Lung (tissue), 12 donors: ENCODE measurements around the gene TBPL1. TPM values are rescaled to one million over a fixed set of nuclear protein-coding genes. Genes with fewer than 3 reads are reported as not detected.

Experiments
- ATAC-seq: fragments of 200-7000 bp; cut with Tn5 transposase; one replicate; pipeline ENCODE4 v1.9.1; 2020; ENCODE audit warnings: moderate number of reproducible peaks; ENCODE audit not compliant: insufficient read depth, low FRiP score
- DNase-seq, 3 donors: peaks; one replicate each; pipeline ENCODE4 v3.0.0-alpha.2; 2013 to 2017
- H3K27ac ChIP-seq, 2 donors: one replicate each; pipeline ENCODE4 v1.5.1; 2013; ENCODE audit warnings: mild to moderate bottlenecking in 2 of 2, moderate library complexity in 2 of 2, control low read depth in 1 of 2, inconsistent platforms in 1 of 2, low read depth in 1 of 2, low read length in 1 of 2
- H3K27me3 ChIP-seq, 3 donors: one replicate each; pipeline ENCODE4 v1.5.1; 2013; ENCODE audit warnings: low read length in 2 of 3; ENCODE audit not compliant: control insufficient read depth in 3 of 3, insufficient read depth in 3 of 3
- H3K36me3 ChIP-seq, 4 donors: one replicate each; pipeline ENCODE4 v1.5.1; 2013; ENCODE audit warnings: low read length in 4 of 4, mild to moderate bottlenecking in 1 of 4, moderate library complexity in 1 of 4; ENCODE audit not compliant: control insufficient read depth in 4 of 4, insufficient read depth in 4 of 4
- H3K4me1 ChIP-seq, 5 donors: one replicate each; pipeline ENCODE4 v1.5.1; 2013; ENCODE audit warnings: low read length in 5 of 5, mild to moderate bottlenecking in 2 of 5, moderate library complexity in 1 of 5; ENCODE audit not compliant: control insufficient read depth in 5 of 5, insufficient read depth in 5 of 5
- H3K4me3 ChIP-seq: one replicate; pipeline ENCODE4 v1.5.1; 2013; ENCODE audit warnings: mild to moderate bottlenecking, control low read depth, moderate library complexity
- H3K9ac ChIP-seq, 2 donors: one replicate each; pipeline ENCODE4 v1.5.1; 2013; ENCODE audit warnings: low read length in 2 of 2, control low read depth in 1 of 2; ENCODE audit not compliant: insufficient read depth in 1 of 2
- H3K9me3 ChIP-seq, 4 donors: one replicate each; pipeline ENCODE4 v1.5.1; 2013; ENCODE audit warnings: low read length in 3 of 4, mild to moderate bottlenecking in 1 of 4, moderate library complexity in 1 of 4; ENCODE audit not compliant: control insufficient read depth in 4 of 4, insufficient read depth in 3 of 4
- CTCF ChIP-seq: IDR thresholded peaks from 2 replicates; pipeline ENCODE4 v1.5.1; 2012; ENCODE audit warnings: mild to moderate bottlenecking; ENCODE audit errors: control extremely low read depth, extremely low read depth
- WGBS, 2 donors: extraction: QIAGEN DNeasy Blood & Tissue Kit; methylation state at CpG; one replicate each; pipeline ENCODE4 v1.1.7; 2013; 5-methylcytosine and 5-hydroxymethylcytosine counted together
- polyA plus RNA-seq, 2 donors: library from polyadenylated mRNA; stranded (reverse); fragments of 200-250 nt; gene quantifications; one replicate each; pipeline ENCODE4 v1.2.1, GENCODE V29; 2013
- total RNA-seq, 2 donors: library from RNA; depleted of rRNA in 1 of 2; stranded (reverse); fragments of >200 nt in 1 of 2; gene quantifications; one replicate each; pipeline ENCODE4 v1.2.1, GENCODE V29; 2014 to 2021
- donor health status: control.
- donor health status: control.
- donor health status: Bipolar disorder and iron deficiency.
- donor health status: healthy.
- donor health status: DM: yes; HTN: yes; CAD: no.

The TBPL1 gene
- total and polyA plus RNA-seq, 4 donors, result 20.4 to 31.3 (median 23.0) TPM

DNA sequence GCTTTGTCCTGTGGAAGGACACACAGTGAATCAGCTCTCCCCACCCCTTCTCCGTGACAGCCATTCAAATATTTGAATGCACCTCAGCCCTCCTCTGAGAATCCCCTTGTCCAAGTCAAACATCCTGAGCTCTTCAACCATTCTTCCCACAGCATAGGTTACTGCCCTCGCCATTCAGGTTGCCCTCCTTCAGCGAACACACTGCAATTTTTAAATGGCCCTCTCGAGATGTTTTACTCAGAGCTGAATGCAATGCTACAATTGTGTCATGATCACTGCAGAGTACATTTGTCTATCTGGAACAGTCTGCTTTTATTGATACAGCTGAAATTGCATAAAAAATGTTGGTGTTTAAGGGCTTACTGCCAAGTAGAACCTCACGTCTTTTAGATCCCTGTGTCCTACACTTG is 50.5 kb downstream of the TBPL1 start:
- peak overlapping the region in 1 of 2 donors; percentile 30 for H3K27ac ChIP-seq
- ATAC-seq, result no peak
- WGBS, 2 donors, result 66 to 80% methylated on average over 5 of the region's 5 CpGs
- no peaks in the 10 kb centered on the region for H3K27me3 ChIP-seq
- no peaks in the 10 kb centered on the region for H3K36me3 ChIP-seq
- no peak overlapping the region for H3K9ac ChIP-seq
- H3K4me1 ChIP-seq, result peaks cover 0 to 13% (median 5%) of the 10 kb centered on the region in 5 donors
- H3K9me3 ChIP-seq, result peaks cover 0 to 2% (median 0%) of the 10 kb centered on the region in 4 donors
- no peak for TF ChIP-seq CTCF
- DNase-seq, result no peak
- H3K4me3 ChIP-seq, result no peak overlapping the region

GRCh38 chr6:134004714-134005113 is 51.7 kb downstream of the TBPL1 start:
- WGBS, 2 donors, result 84 to 90% methylated on average over 4 of the region's 4 CpGs
- no peak for ATAC-seq

DNA sequence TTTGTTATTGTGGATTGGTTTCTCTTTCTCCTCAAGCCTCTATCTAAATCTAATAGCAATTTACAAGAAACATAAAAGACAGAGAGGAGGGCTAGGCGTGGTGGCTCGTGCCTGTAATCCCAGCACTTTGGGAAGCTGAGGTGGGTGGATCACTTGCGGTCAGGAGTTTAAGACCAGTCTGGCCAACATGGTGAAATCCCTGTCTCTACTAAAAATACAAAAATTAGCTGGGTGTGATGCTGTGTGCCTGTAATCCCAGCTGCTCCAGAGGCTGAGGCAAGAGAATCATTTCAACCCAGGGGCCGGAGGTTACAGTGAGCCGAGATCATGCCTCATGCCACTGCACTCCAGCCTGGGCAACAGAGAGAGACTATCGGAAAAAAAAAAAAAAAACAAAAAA is 52.8 kb downstream of the TBPL1 start:
- no peak for ATAC-seq
- no peak for DNase-seq
- no peak for TF ChIP-seq CTCF
- no peak overlapping the region for H3K4me3 ChIP-seq
- H3K27me3 ChIP-seq, result no peaks in the 10 kb centered on the region
- 83 to 90% methylated on average over 6 of the region's 6 CpGs for WGBS, 2 donors
- peaks cover 0 to 13% (median 5%) of the 10 kb centered on the region in 5 donors for H3K4me1 ChIP-seq
- no peak overlapping the region for H3K27ac ChIP-seq
- no peaks in the 10 kb centered on the region for H3K36me3 ChIP-seq
- H3K9me3 ChIP-seq, result peaks cover 0 to 2% (median 0%) of the 10 kb centered on the region in 4 donors
- no peak overlapping the region for H3K9ac ChIP-seq

More at GRCh38 chr6:134004714-134005113, 51.7 kb downstream of the TBPL1 start:
- H3K4me1 ChIP-seq, result peaks cover 0 to 13% (median 5%) of the 10 kb centered on the region in 5 donors
- H3K27me3 ChIP-seq, result no peaks in the 10 kb centered on the region
- peaks cover 0 to 2% (median 0%) of the 10 kb centered on the region in 4 donors for H3K9me3 ChIP-seq
- no peak for DNase-seq
- no peak overlapping the region for H3K4me3 ChIP-seq
- H3K36me3 ChIP-seq, result no peaks in the 10 kb centered on the region
- no peak overlapping the region for H3K27ac ChIP-seq
- no peak overlapping the region for H3K9ac ChIP-seq
- TF ChIP-seq CTCF, result no peak

- peak in 2 of 3 donors; percentile 31 to 70 for DNase-seq
- no peak overlapping the region for H3K9ac ChIP-seq
- no peak overlapping the region for H3K4me3 ChIP-seq
- peaks cover 0 to 2% (median 0%) of the 10 kb centered on the region in 4 donors for H3K9me3 ChIP-seq
- H3K36me3 ChIP-seq, result no peaks in the 10 kb centered on the region
- no peak for TF ChIP-seq CTCF
- no peaks in the 10 kb centered on the region for H3K27me3 ChIP-seq
- H3K27ac ChIP-seq, result no peak overlapping the region
- H3K4me1 ChIP-seq, result peaks cover 0 to 13% (median 5%) of the 10 kb centered on the region in 5 donors
- whole genome bisulfite sequencing, 2 donors, result 71 to 83% methylated on average over 4 of the region's 4 CpGs
- peak; percentile 45 for ATAC-seq
These were observed 54.1 kb downstream of the TBPL1 start for GRCh38 chr6:134007077-134007476.
